Measurements from ENCODE around the gene ARV1.

DNA sequence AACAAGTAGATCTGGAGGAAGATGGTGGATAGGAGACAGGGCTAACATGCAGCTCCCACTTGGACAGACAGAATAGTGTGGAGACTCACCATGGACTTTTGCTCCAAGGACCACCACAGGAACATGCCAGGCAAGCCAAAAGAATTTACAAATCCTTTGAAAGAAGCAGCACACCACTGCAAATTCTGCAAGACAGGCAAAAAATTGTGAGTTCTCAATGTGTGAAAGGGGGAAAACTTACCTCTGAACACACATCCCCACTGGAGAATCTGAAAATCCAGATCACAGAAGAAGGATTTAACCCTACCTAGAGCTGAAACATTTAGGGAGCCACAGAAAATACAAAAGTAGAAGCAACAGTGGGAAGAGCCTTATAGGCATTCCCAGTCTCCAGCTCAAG, 23.0 kb downstream of the ARV1 start:
- TF ChIP-seq ZNF8 (CRISPR knock-in tag; IDR thresholded peaks at IDR 0.05) = no peak
- TF ChIP-seq ZFP3 (CRISPR knock-in tag; IDR thresholded peaks at IDR 0.05) = no peak
- TF ChIP-seq, protein P1, sequence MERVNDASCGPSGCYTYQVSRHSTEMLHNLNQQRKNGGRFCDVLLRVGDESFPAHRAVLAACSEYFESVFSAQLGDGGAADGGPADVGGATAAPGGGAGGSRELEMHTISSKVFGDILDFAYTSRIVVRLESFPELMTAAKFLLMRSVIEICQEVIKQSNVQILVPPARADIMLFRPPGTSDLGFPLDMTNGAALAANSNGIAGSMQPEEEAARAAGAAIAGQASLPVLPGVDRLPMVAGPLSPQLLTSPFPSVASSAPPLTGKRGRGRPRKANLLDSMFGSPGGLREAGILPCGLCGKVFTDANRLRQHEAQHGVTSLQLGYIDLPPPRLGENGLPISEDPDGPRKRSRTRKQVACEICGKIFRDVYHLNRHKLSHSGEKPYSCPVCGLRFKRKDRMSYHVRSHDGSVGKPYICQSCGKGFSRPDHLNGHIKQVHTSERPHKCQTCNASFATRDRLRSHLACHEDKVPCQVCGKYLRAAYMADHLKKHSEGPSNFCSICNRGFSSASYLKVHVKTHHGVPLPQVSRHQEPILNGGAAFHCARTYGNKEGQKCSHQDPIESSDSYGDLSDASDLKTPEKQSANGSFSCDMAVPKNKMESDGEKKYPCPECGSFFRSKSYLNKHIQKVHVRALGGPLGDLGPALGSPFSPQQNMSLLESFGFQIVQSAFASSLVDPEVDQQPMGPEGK (CRISPR knock-in tag; IDR thresholded peaks at IDR 0.05; ENCODE audit: borderline replicate concordance) = no peak
- no peak for TF ChIP-seq ZNF565 (CRISPR knock-in tag; conservative IDR thresholded peaks at IDR 0.05; ENCODE audit: low read depth)
- no peak for TF ChIP-seq RARB (CRISPR knock-in tag; IDR thresholded peaks at IDR 0.05)
- TF ChIP-seq ARNTL (CRISPR knock-in tag; IDR thresholded peaks at IDR 0.05; ENCODE audit: borderline replicate concordance, low read depth) = no peak
- no peak for TF ChIP-seq SNAI2 (CRISPR knock-in tag; IDR thresholded peaks at IDR 0.05)
